ENCODE results near the gene KLB. TPM values are rescaled to one million over a fixed set of nuclear protein-coding genes. Genes with fewer than 3 reads are reported as not detected.
"Not testable (repeated sequence)": the region's sequence is repeated elsewhere in the genome, so short reads cannot be mapped to it uniquely, and the experiment has no call there.

Gene KLB
- not detected in 2 replicates for total RNA-seq (2021)
- Bru-seq, nascent RNA, result not detected
- BruChase-seq, experiment 1, labeled RNA remaining after a 2-hour chase, result not detected
- not detected for BruChase-seq, experiment 2, labeled RNA remaining after a 6-hour chase
- long read RNA-seq, result 0 reads

DNA sequence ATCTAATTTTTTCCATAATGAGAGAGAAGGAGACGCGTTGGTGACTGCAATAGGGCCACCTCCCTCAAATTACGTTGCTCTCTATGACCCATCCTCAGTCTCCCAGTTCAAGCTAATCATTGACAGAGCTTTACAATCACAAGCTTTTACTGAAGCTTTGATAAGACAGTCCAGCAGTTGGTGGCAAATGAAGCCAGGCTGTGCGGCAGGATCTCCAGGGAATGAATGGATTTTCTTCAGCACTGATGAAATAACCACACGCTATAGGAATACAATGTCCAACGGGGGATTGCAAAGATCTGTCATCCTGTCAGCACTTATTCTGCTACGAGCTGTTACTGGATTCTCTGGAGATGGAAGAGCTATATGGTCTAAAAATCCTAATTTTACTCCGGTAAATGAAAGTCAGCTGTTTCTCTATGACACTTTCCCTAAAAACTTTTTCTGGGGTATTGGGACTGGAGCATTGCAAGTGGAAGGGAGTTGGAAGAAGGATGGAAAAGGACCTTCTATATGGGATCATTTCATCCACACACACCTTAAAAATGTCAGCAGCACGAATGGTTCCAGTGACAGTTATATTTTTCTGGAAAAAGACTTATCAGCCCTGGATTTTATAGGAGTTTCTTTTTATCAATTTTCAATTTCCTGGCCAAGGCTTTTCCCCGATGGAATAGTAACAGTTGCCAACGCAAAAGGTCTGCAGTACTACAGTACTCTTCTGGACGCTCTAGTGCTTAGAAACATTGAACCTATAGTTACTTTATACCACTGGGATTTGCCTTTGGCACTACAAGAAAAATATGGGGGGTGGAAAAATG lies at the start of gene KLB:
TSS of gene KLB (plus strand) at position 168 of the 821 bp plus-strand sequence. CDS start at position 188, 20 bp downstream.
- Histone ChIP-seq H3K36me3 (ENCODE audit: low read depth) (no peaks in the 10 kb centered on the region), H3K4me2 (no peak within 1 kb of the TSS), H3K9me3 (ENCODE audit: insufficient read depth, low read depth) (no peaks in the 10 kb centered on the region), H3K79me2 (ENCODE audit: low read depth) (no peaks in the 10 kb centered on the region), H2AFZ (no peak within 1 kb of the TSS), H3K4me1 (replicated peaks; ENCODE audit: insufficient read depth) (no peaks in the 10 kb centered on the region), H3K27me3 (ENCODE audit: insufficient read depth, low read depth) (no peaks in the 10 kb centered on the region), H3K27ac (no peak within 1 kb of the TSS), H3K9me2 (ENCODE audit: insufficient read depth) (no peaks in the 10 kb centered on the region), H3F3A (ENCODE audit: insufficient read depth, low read depth) (no peaks in the 10 kb centered on the region), H3K4me3 (no peak within 1 kb of the TSS), H4K20me1 (ENCODE audit: insufficient read depth) (no peaks in the 10 kb centered on the region)
- no peak for DNase-seq
- POLR2A ChIA-PET (ENCODE audit: unreplicated experiment), result interaction anchor here (0.6 kb wide), 1 partner anchor 338 kb away, joined by 9 read pairs; no protein-coding TSS in a partner anchor
- BruUV-seq (replicated peaks), result no TSS peak
- intact Hi-C loops (cut with micrococcal nuclease; ENCODE audit: unreplicated experiment), result no loop called here
- CTCF ChIA-PET, result no interaction called here
- no peak for TF ChIP-seq EZH2 (IDR thresholded peaks at IDR 0.05; ENCODE audit: low read depth)
- TF ChIP-seq, protein P1, sequence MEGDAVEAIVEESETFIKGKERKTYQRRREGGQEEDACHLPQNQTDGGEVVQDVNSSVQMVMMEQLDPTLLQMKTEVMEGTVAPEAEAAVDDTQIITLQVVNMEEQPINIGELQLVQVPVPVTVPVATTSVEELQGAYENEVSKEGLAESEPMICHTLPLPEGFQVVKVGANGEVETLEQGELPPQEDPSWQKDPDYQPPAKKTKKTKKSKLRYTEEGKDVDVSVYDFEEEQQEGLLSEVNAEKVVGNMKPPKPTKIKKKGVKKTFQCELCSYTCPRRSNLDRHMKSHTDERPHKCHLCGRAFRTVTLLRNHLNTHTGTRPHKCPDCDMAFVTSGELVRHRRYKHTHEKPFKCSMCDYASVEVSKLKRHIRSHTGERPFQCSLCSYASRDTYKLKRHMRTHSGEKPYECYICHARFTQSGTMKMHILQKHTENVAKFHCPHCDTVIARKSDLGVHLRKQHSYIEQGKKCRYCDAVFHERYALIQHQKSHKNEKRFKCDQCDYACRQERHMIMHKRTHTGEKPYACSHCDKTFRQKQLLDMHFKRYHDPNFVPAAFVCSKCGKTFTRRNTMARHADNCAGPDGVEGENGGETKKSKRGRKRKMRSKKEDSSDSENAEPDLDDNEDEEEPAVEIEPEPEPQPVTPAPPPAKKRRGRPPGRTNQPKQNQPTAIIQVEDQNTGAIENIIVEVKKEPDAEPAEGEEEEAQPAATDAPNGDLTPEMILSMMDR (conservative IDR thresholded peaks at IDR 0.05), result no peak

DNA sequence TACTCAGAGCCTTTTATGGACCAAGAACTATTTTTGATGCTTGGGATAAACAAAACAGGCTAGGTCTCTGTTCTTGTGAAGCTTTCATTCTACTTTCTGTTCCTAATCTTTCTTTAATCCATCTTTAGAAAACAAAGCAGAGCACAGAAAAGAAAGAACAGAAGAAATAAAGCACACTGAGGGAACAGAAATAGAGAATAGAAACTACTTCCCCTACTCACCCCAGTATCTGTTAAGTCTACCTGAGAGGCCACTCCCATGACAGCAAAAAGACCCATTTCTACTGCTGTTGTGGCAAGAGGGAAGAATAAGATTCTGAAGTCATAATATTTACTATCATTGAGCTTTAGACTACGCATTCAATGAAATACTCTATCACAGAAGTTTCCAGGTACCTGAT lies 49.7 kb upstream of the KLB start:
- TF ChIP-seq, protein P1 (conservative IDR thresholded peaks at IDR 0.05), result no peak
- TF ChIP-seq EZH2 (IDR thresholded peaks at IDR 0.05; ENCODE audit: low read depth), result no peak
- intact Hi-C loops (cut with micrococcal nuclease; ENCODE audit: unreplicated experiment), result no loop called here
- H3K9me3 ChIP-seq (ENCODE audit: insufficient read depth, low read depth), result no peaks in the 10 kb centered on the region
- H3K9me2 ChIP-seq (ENCODE audit: insufficient read depth), result no peaks in the 10 kb centered on the region
- no TSS peak for BruUV-seq (replicated peaks)
- H3K4me2 ChIP-seq, result no peak overlapping the region
- H3K79me2 ChIP-seq (ENCODE audit: low read depth), result peaks cover 94% of the 10 kb centered on the region
- peaks cover 9% of the 10 kb centered on the region; the same call in 1 of the 2 replicates for H3K4me1 ChIP-seq (replicated peaks; ENCODE audit: insufficient read depth)
- POLR2A ChIA-PET (ENCODE audit: unreplicated experiment), result interaction anchor here (0.5 kb wide), 1 partner anchor 97 kb away, joined by 6 read pairs; no protein-coding TSS in a partner anchor
- CTCF ChIA-PET, result no interaction called here
- no peaks in the 10 kb centered on the region for H3K27me3 ChIP-seq (ENCODE audit: insufficient read depth, low read depth)
- H3K4me3 ChIP-seq, result no peak overlapping the region
- H2AFZ ChIP-seq, result no peak overlapping the region
- no peaks in the 10 kb centered on the region; the same call in 1 of the 2 replicates for H3F3A ChIP-seq (ENCODE audit: insufficient read depth, low read depth)
- peaks cover 20% of the 10 kb centered on the region for H4K20me1 ChIP-seq (ENCODE audit: insufficient read depth)
- peak overlapping the region; percentile 20; the same call in 1 of the 2 replicates for H3K27ac ChIP-seq
- H3K36me3 ChIP-seq (ENCODE audit: low read depth), result no peaks in the 10 kb centered on the region
- no peak for DNase-seq

DNA sequence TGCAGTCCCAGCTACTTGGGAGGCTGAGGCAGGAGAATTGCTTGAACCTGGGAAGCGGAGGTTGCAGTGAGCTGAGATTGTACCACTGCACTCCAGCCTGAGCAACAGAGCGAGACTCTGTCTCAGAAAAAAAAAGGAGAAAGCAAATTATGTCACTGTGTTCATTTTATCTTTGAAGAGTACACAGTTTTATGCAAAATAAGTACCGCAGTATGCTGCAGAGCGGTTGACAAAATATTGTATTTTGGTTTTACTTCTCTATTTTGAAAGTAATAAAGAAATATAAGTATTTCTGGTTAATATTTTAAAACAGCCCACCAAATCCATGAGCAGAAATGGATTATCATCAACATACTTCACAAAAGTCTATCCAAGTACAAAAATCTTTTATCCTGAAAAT lies 46.1 kb upstream of the KLB start:
- intact Hi-C loops (cut with micrococcal nuclease; ENCODE audit: unreplicated experiment); POLR2A ChIA-PET (ENCODE audit: unreplicated experiment); H2AFZ ChIP-seq; CTCF ChIA-PET; H3F3A ChIP-seq (ENCODE audit: insufficient read depth, low read depth); H3K4me3 ChIP-seq; H3K27ac ChIP-seq; BruUV-seq (replicated peaks); H3K9me2 ChIP-seq (ENCODE audit: insufficient read depth); H3K9me3 ChIP-seq (ENCODE audit: insufficient read depth, low read depth); H3K36me3 ChIP-seq (ENCODE audit: low read depth); DNase-seq; H3K27me3 ChIP-seq (ENCODE audit: insufficient read depth, low read depth); H3K4me1 ChIP-seq (replicated peaks; ENCODE audit: insufficient read depth); H3K4me2 ChIP-seq: not testable (repeated sequence)
- Histone ChIP-seq H3K79me2 (ENCODE audit: low read depth) (peaks cover 96% of the 10 kb centered on the region), H4K20me1 (ENCODE audit: insufficient read depth) (peaks cover 22% of the 10 kb centered on the region)

All from PC-9 (cell line).